HCT116 (cell line): ENCODE measurements around the gene ZNHIT3. TPM values are rescaled to one million over a fixed set of nuclear protein-coding genes. Genes with fewer than 3 reads are reported as not detected.

Experiments
- ATAC-seq: fragments of 200-7000 bp; cut with Tn5 transposase; 2 replicates; pipeline ENCODE4 v1.9.1; 2020; ENCODE audit warnings: mild to moderate bottlenecking, moderate library complexity
- BruUV-seq: library from RNA; stranded (reverse); fragments of 400-500 nt; replicated peaks from 2 replicates; lab custom pipeline; 2021; lab: Mats Ljungman, UMichigan
- CTCF ChIA-PET: fragments of 300-600 bp; sonication (Branson Sonifier 250); formaldehyde crosslinking; loops from one replicate; lab custom pipeline; 2021; ENCODE audit warnings: antibody characterized with exemption; lab: Charles Lee
- POLR2A ChIA-PET: fragments of 300-600, 350-600 bp; sonication (Branson Sonifier 250); formaldehyde crosslinking; loops from one replicate; lab custom pipeline; 2021; ENCODE audit warnings: antibody characterized with exemption; lab: Charles Lee
- RAD21 ChIA-PET, 2 experiments: fragments of 300-600 bp; sonication (Branson Sonifier 250); formaldehyde crosslinking; loops; one replicate each; lab custom pipeline; 2023; ENCODE audit warnings: low total read pairs in 2 of 2; ENCODE audit not compliant: uncharacterized antibody in 2 of 2, unreplicated experiment in 2 of 2, low non-redundant PET in 1 of 2; lab: Charles Lee
- DNase-seq: peaks from one replicate; pipeline ENCODE4 v3.0.0-alpha.2; 2010; ENCODE audit warnings: low read depth, low spot score
- H2AFZ ChIP-seq: fragments of 200-600 bp; shearing (Covaris generic), sonication (generic); 2 replicates; pipeline ENCODE4 v1.6.1; 2017; ENCODE audit warnings: low read depth, mixed run types, mixed read lengths, antibody characterized with exemption, low read length; ENCODE audit not compliant: poor library complexity, severe bottlenecking
- H3K27ac ChIP-seq: 2 replicates; pipeline ENCODE4 v1.5.1; 2012; ENCODE audit warnings: low read depth, low read length
- H3K27me3 ChIP-seq: fragments of 200-600 bp; sonication (generic); 2 replicates; pipeline ENCODE4 v1.6.1; 2016; ENCODE audit warnings: mixed run types, low read length, mixed read lengths; ENCODE audit not compliant: insufficient read depth
- H3K36me3 ChIP-seq, 2 experiments: fragments of 200-500 bp in 1 of 2; fragments of 200-600 bp in 1 of 2; sonication (Bioruptor generic) in 1 of 2; sonication (generic) in 1 of 2; 2 replicates each; pipeline versions ENCODE4 v1.5.1 to v1.6.1; 2014 to 2016; ENCODE audit warnings: low read length in 2 of 2, inconsistent platforms in 1 of 2, mixed read lengths in 1 of 2, mixed run types in 1 of 2; ENCODE audit not compliant: insufficient read depth in 2 of 2, control insufficient read depth in 1 of 2
- H3K4me1 ChIP-seq, 2 experiments: fragments of 200-600 bp in 1 of 2; sonication (generic) in 1 of 2; 2 replicates each; pipeline versions ENCODE4 v1.5.1 to v1.6.1; 2012 to 2017; ENCODE audit warnings: low read length in 2 of 2, inconsistent platforms in 1 of 2, mild to moderate bottlenecking in 1 of 2, mixed read lengths in 1 of 2, mixed run types in 1 of 2, moderate library complexity in 1 of 2; ENCODE audit not compliant: insufficient read depth in 2 of 2, control insufficient read depth in 1 of 2
- H3K4me2 ChIP-seq: fragments of 200-600 bp; sonication (generic); 2 replicates; pipeline ENCODE4 v1.6.1; 2017; ENCODE audit warnings: mixed run types, low read length, mixed read lengths
- H3K4me3 ChIP-seq, 2 experiments: fragments of 200-600 bp in 1 of 2; sonication (generic) in 1 of 2; replicated peaks in 1 of 2; 2 replicates each; pipeline ENCODE4 v1.5.1; 2011 to 2016; ENCODE audit warnings: low read length in 2 of 2, control low read depth in 1 of 2, low read depth in 1 of 2, mild to moderate bottlenecking in 1 of 2, mixed read lengths in 1 of 2, mixed run types in 1 of 2
- H3K79me2 ChIP-seq: fragments of 200-600 bp; sonication (generic); 2 replicates; pipeline ENCODE4 v1.6.1; 2017; ENCODE audit warnings: mild to moderate bottlenecking, mixed run types, low read length, moderate library complexity, mixed read lengths; ENCODE audit not compliant: insufficient read depth
- H3K9ac ChIP-seq: fragments of 200-600 bp; sonication (generic); 2 replicates; pipeline ENCODE4 v1.6.1; 2016; ENCODE audit warnings: low read length, mixed read lengths
- H3K9me2 ChIP-seq: fragments of 200-600 bp; sonication (generic), shearing (Covaris generic); 2 replicates; pipeline ENCODE4 v1.6.1; 2017; ENCODE audit warnings: mixed run types, mild to moderate bottlenecking, moderate library complexity; ENCODE audit not compliant: insufficient read depth
- H3K9me3 ChIP-seq, 2 experiments: fragments of 200-500 bp in 1 of 2; fragments of 200-600 bp in 1 of 2; sonication (Bioruptor generic) in 1 of 2; sonication (generic) in 1 of 2; 2 replicates each; pipeline ENCODE4 v1.6.1; 2014 to 2017; ENCODE audit warnings: low read length in 2 of 2, mixed read lengths in 2 of 2, inconsistent platforms in 1 of 2, low read depth in 1 of 2, mild to moderate bottlenecking in 1 of 2, mixed run types in 1 of 2, moderate library complexity in 1 of 2; ENCODE audit not compliant: control insufficient read depth in 1 of 2, insufficient read depth in 1 of 2
- H4K20me1 ChIP-seq: fragments of 200-600 bp; sonication (generic), shearing (Covaris generic); 2 replicates; pipeline ENCODE4 v1.6.1; 2017; ENCODE audit warnings: mixed run types, mild to moderate bottlenecking, moderate library complexity; ENCODE audit not compliant: insufficient read depth
- EZH2 ChIP-seq: fragments of 200-600 bp; sonication (generic); IDR thresholded peaks from 2 replicates; pipeline ENCODE4 v1.6.1; 2017; ENCODE audit warnings: antibody characterized with exemption, mixed run types
- FOSL1 ChIP-seq: IDR thresholded peaks from 2 replicates; pipeline ENCODE4 v1.6.1; 2012; ENCODE audit warnings: low read depth
- JUND ChIP-seq: IDR thresholded peaks from 2 replicates; pipeline ENCODE4 v1.6.1; 2012
- MAX ChIP-seq: IDR thresholded peaks from 2 replicates; pipeline ENCODE4 v1.6.1; 2012
- SP1 ChIP-seq: IDR thresholded peaks from 2 replicates; pipeline ENCODE4 v1.6.1; 2012; ENCODE audit warnings: low read depth
- YY1 ChIP-seq: IDR thresholded peaks from 2 replicates; pipeline ENCODE4 v1.6.1; 2011; ENCODE audit warnings: low read length, low read depth, moderate library complexity, mild to moderate bottlenecking; ENCODE audit not compliant: insufficient replicate concordance; ENCODE audit errors: extremely low read depth
- intact Hi-C: fragments of 100-400 bp; cut with micrococcal nuclease; formaldehyde crosslinking; loops from 2 replicates; pipeline ENCODE4 v1.10.0; 2022
- total RNA-seq: library from RNA; stranded (reverse); gene quantifications from one replicate; pipeline ENCODE4 v1.2.1, GENCODE V29; 2021; ENCODE audit not compliant: unreplicated experiment
- TF ChIP-seq, protein P1 (sequence below): IDR thresholded peaks from 2 replicates; pipeline ENCODE4 v1.6.1; 2011; ENCODE audit warnings: mild to moderate bottlenecking, low read length, moderate library complexity; ENCODE audit not compliant: insufficient replicate concordance; ENCODE audit errors: extremely low read depth

The ZNHIT3 gene
- total RNA-seq, 1 experiment from 2014 or later: 33.9 TPM

- H3K4me1 ChIP-seq: peaks cover 4 to 15% of the 10 kb centered on the region in 2 experiments; a peak in 3 of 4 replicates
- H3K4me2 ChIP-seq: no peak overlapping the region
- no peak overlapping the region for H3K4me3 ChIP-seq
- ChIA-PET POLR2A (no interaction called here), RAD21 (no interaction called here), CTCF (interaction anchor here (1.7 to 1.8 kb wide), 3 partner anchors 299 to 506 kb away, joined by 6 to 8 read pairs (median 7); no protein-coding TSS in a partner anchor)
- no TSS peak for BruUV-seq
- no peak overlapping the region for H3K27ac ChIP-seq
- no peaks in the 10 kb centered on the region for H3K9me3 ChIP-seq
- TF ChIP-seq SP1: no peak
- no peak for TF ChIP-seq FOSL1
- no peak for TF ChIP-seq JUND
- TF ChIP-seq, protein P1, sequence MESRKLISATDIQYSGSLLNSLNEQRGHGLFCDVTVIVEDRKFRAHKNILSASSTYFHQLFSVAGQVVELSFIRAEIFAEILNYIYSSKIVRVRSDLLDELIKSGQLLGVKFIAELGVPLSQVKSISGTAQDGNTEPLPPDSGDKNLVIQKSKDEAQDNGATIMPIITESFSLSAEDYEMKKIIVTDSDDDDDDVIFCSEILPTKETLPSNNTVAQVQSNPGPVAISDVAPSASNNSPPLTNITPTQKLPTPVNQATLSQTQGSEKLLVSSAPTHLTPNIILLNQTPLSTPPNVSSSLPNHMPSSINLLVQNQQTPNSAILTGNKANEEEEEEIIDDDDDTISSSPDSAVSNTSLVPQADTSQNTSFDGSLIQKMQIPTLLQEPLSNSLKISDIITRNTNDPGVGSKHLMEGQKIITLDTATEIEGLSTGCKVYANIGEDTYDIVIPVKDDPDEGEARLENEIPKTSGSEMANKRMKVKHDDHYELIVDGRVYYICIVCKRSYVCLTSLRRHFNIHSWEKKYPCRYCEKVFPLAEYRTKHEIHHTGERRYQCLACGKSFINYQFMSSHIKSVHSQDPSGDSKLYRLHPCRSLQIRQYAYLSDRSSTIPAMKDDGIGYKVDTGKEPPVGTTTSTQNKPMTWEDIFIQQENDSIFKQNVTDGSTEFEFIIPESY: no peak
- no peak for TF ChIP-seq YY1
- TF ChIP-seq MAX: no peak
- no peak for TF ChIP-seq EZH2
- peaks cover 5% of the 10 kb centered on the region; the same call in 1 of the 2 replicates for H3K27me3 ChIP-seq
- H3K9ac ChIP-seq: no peak overlapping the region
- H4K20me1 ChIP-seq: no peaks in the 10 kb centered on the region
- no peaks in the 10 kb centered on the region for H3K36me3 ChIP-seq
- no peak overlapping the region for H2AFZ ChIP-seq
- intact Hi-C loops: loop anchor here (5.0 kb wide), 1 partner anchor 515 kb away; no protein-coding TSS in a partner anchor
- no peak for DNase-seq
- H3K9me2 ChIP-seq: no peaks in the 10 kb centered on the region
- no peak for ATAC-seq
- H3K79me2 ChIP-seq: peaks cover 3% of the 10 kb centered on the region; the same call in 1 of the 2 replicates
These were observed 4.7 kb upstream of the ZNHIT3 start for GRCh38 chr17:36481829-36482228.
